OCI-LY1 (cell line): Measurements from ENCODE around the gene TCF4.

Experiments
- CTCF ChIP-seq: fragments of 200-600 bp; sonication (generic), shearing (Covaris generic); IDR thresholded peaks from 2 replicates; pipeline ENCODE4 v1.5.1; 2017; ENCODE audit warnings: mild to moderate bottlenecking, antibody characterized with exemption, low read length, moderate library complexity, mixed read lengths
- EZH2 ChIP-seq: fragments of 200-600 bp; sonication (generic), shearing (Covaris generic); IDR thresholded peaks from 2 replicates; pipeline ENCODE4 v1.8.0; 2017; ENCODE audit warnings: borderline replicate concordance, mixed run types, mild to moderate bottlenecking, antibody characterized with exemption, low read length, moderate library complexity, mixed read lengths

- no peak for TF ChIP-seq CTCF
- no peak for TF ChIP-seq EZH2
These were observed 12.0 kb downstream of the TCF4 start for GRCh38 chr18:55576001-55576400.
